Skeletal muscle satellite cell (primary cell): ENCODE measurements around the gene MAP3K19.
A peak's percentile ranks its signal among the peaks of the same experiment; 100 is the strongest.

Source experiments
- H3K27me3 ChIP-seq: 2 replicates; pipeline ENCODE4 v1.7.0; 2013; ENCODE audit warnings: low read length; ENCODE audit not compliant: control insufficient read depth, insufficient read depth
- H3K36me3 ChIP-seq: 2 replicates; pipeline ENCODE4 v1.7.0; 2013; ENCODE audit warnings: mild to moderate bottlenecking, control low read depth, low read length; ENCODE audit not compliant: insufficient read depth
- H3K4me1 ChIP-seq: 2 replicates; pipeline ENCODE4 v1.7.0; 2013; ENCODE audit warnings: low read length; ENCODE audit not compliant: control insufficient read depth, insufficient read depth
- H3K4me2 ChIP-seq: 2 replicates; pipeline ENCODE4 v1.7.0; 2013; ENCODE audit warnings: mild to moderate bottlenecking, low read length
- H3K4me3 ChIP-seq: 2 replicates; pipeline ENCODE4 v1.7.0; 2013; ENCODE audit warnings: low read length
- H3K9ac ChIP-seq: 2 replicates; pipeline ENCODE4 v1.7.0; 2013; ENCODE audit warnings: mild to moderate bottlenecking, low read depth, low read length, moderate library complexity
- H3K9me3 ChIP-seq: replicated peaks from 2 replicates; pipeline ENCODE4 v1.7.0; 2013; ENCODE audit warnings: mild to moderate bottlenecking, control low read depth, low read length

The MAP3K19 gene

GRCh38 chr2:134919341-134920210, 127.7 kb downstream of the MAP3K19 start:
- H3K36me3 ChIP-seq, result peaks cover under 1% of the 10 kb centered on the region
- H3K4me2 ChIP-seq, result peak overlapping the region; percentile 85
- H3K27me3 ChIP-seq, result no peaks in the 10 kb centered on the region
- peak overlapping the region; percentile 85 for H3K4me3 ChIP-seq
- no peaks in the 10 kb centered on the region for H3K9me3 ChIP-seq
- peak overlapping the region; percentile 98 for H3K9ac ChIP-seq
- peaks cover 10% of the 10 kb centered on the region for H3K4me1 ChIP-seq

- no peaks in the 10 kb centered on the region for H3K9me3 ChIP-seq
- no peaks in the 10 kb centered on the region for H3K27me3 ChIP-seq
- peak within 1 kb of the TSS; percentile 98 for H3K9ac ChIP-seq
- peaks cover 10% of the 10 kb centered on the region for H3K4me1 ChIP-seq
- no peaks in the 10 kb centered on the region for H3K36me3 ChIP-seq
- H3K4me2 ChIP-seq, result peak within 1 kb of the TSS; percentile 85
- peak within 1 kb of the TSS; percentile 85 for H3K4me3 ChIP-seq
Observed at GRCh38 chr2:134918526-134919340, 128.5 kb downstream of the MAP3K19 start, which contains the start of gene CCNT2. CCNT2 (plus strand) TSS chr2:134918822; CDS start chr2:134918855, 33 bp downstream.

- H3K9me3 ChIP-seq, result no peaks in the 10 kb centered on the region
Observed at GRCh38 chr2:134917888-134918525, 129.2 kb downstream of the MAP3K19 start.

GRCh38 chr2:134917360-134917865, 129.8 kb downstream of the MAP3K19 start:
- Histone ChIP-seq H3K36me3 (no peaks in the 10 kb centered on the region), H3K27me3 (no peaks in the 10 kb centered on the region), H3K9me3 (no peaks in the 10 kb centered on the region), H3K4me1 (peaks cover 10% of the 10 kb centered on the region), H3K9ac (peak overlapping the region; percentile 98), H3K4me2 (peak overlapping the region; percentile 84), H3K4me3 (peak overlapping the region; percentile 85)

More at GRCh38 chr2:134917888-134918525, 129.2 kb downstream of the MAP3K19 start:
- Histone ChIP-seq H3K36me3 (no peaks in the 10 kb centered on the region), H3K4me3 (peak overlapping the region; percentile 85), H3K27me3 (no peaks in the 10 kb centered on the region), H3K9ac (peak overlapping the region; percentile 98), H3K4me2 (peak overlapping the region; percentile 84), H3K4me1 (peaks cover 10% of the 10 kb centered on the region)
